GM23338 (cell line): ENCODE data around the gene HSP90AB1. TPM values are rescaled to one million over a fixed set of nuclear protein-coding genes. Genes with fewer than 3 reads are reported as not detected.

Experiments
- ATAC-seq: fragments of 200-7000 bp; cut with Tn5 transposase; 3 replicates; pipeline ENCODE4 v1.9.1; 2020
- DNase-seq: peaks from one replicate; pipeline ENCODE4 v3.0.0-alpha.2; 2015; ENCODE audit warnings: low spot score
- H2AFZ ChIP-seq: fragments of 200-600 bp; sonication (generic); 2 replicates; pipeline ENCODE4 v1.8.0; 2016; ENCODE audit warnings: antibody characterized with exemption, mild to moderate bottlenecking, moderate library complexity
- H3F3A ChIP-seq: fragments of 200-600 bp; sonication (generic); replicated peaks from 2 replicates; pipeline ENCODE4 v1.8.0; 2017; ENCODE audit warnings: antibody characterized with exemption, mixed run types, low read depth
- H3K27ac ChIP-seq: fragments of 200-600 bp; sonication (generic); 2 replicates; pipeline ENCODE4 v1.6.1; 2016; ENCODE audit warnings: low read depth
- H3K27me3 ChIP-seq: fragments of 200-600 bp; sonication (generic); 2 replicates; pipeline ENCODE4 v1.8.0; 2016; ENCODE audit warnings: mild to moderate bottlenecking, mixed run types, moderate library complexity; ENCODE audit not compliant: insufficient read depth
- H3K36me3 ChIP-seq: fragments of 200-600 bp; sonication (generic); 2 replicates; pipeline ENCODE4 v1.8.0; 2016; ENCODE audit warnings: mild to moderate bottlenecking; ENCODE audit not compliant: insufficient read depth
- H3K4me1 ChIP-seq: fragments of 200-600 bp; sonication (generic); 2 replicates; pipeline ENCODE4 v1.8.0; 2016; ENCODE audit warnings: mild to moderate bottlenecking, moderate library complexity; ENCODE audit not compliant: insufficient read depth
- H3K4me2 ChIP-seq: fragments of 200-600 bp; sonication (generic); 2 replicates; pipeline ENCODE4 v1.7.1; 2017; ENCODE audit warnings: mixed run types
- H3K4me3 ChIP-seq: fragments of 200-600 bp; sonication (generic); 2 replicates; pipeline ENCODE4 v1.6.1; 2016; ENCODE audit warnings: mixed run types
- H3K79me2 ChIP-seq: fragments of 200-600 bp; sonication (generic); replicated peaks from 2 replicates; pipeline ENCODE4 v1.8.0; 2017; ENCODE audit warnings: mild to moderate bottlenecking; ENCODE audit not compliant: insufficient read depth
- H3K9me2 ChIP-seq: fragments of 200-600 bp; sonication (generic); 2 replicates; pipeline ENCODE4 v1.8.0; 2017; ENCODE audit not compliant: insufficient read depth
- H4K20me1 ChIP-seq: fragments of 200-600 bp; sonication (generic); replicated peaks from 2 replicates; pipeline ENCODE4 v1.8.0; 2017; ENCODE audit warnings: mild to moderate bottlenecking; ENCODE audit not compliant: insufficient read depth
- H3K27ac Mint-ChIP-seq: 2 replicates; pipeline ENCODE4 v1.8.0; 2020; ENCODE audit warnings: inconsistent platforms, mild to moderate bottlenecking, moderate library complexity, mixed read lengths
- H3K27me3 Mint-ChIP-seq: 3 replicates; pipeline ENCODE4 v1.8.0; 2022; ENCODE audit warnings: low read depth, mild to moderate bottlenecking, moderate library complexity, mixed read lengths, inconsistent platforms; ENCODE audit not compliant: insufficient read depth, poor library complexity
- H3K36me3 Mint-ChIP-seq: 3 replicates; pipeline ENCODE4 v1.8.0; 2021; ENCODE audit warnings: low read depth, mild to moderate bottlenecking, inconsistent platforms, moderate library complexity, mixed read lengths
- H3K4me1 Mint-ChIP-seq: 3 replicates; pipeline ENCODE4 v1.8.0; 2020; ENCODE audit warnings: mild to moderate bottlenecking, inconsistent platforms, mixed read lengths
- H3K4me3 Mint-ChIP-seq: 3 replicates; pipeline ENCODE4 v1.8.0; 2021; ENCODE audit warnings: moderate library complexity, mild to moderate bottlenecking, inconsistent platforms, mixed read lengths
- H3K9me3 Mint-ChIP-seq: 3 replicates; pipeline ENCODE4 v1.8.0; 2020; ENCODE audit warnings: moderate library complexity, mild to moderate bottlenecking, inconsistent platforms, mixed read lengths
- EZH2 ChIP-seq: fragments of 200-600 bp; sonication (generic); IDR thresholded peaks from one replicate; pipeline ENCODE4 v1.8.0; 2017; ENCODE audit warnings: antibody characterized with exemption, mild to moderate bottlenecking, low read depth; ENCODE audit not compliant: unreplicated experiment
- EZH2phosphoT487 ChIP-seq: fragments of 200-600 bp; sonication (generic); IDR thresholded peaks from one replicate; pipeline ENCODE4 v1.8.1; 2018; ENCODE audit warnings: antibody characterized with exemption; ENCODE audit not compliant: unreplicated experiment
- JUNB ChIP-seq: IDR thresholded peaks from one replicate; pipeline ENCODE4 v1.6.1; 2016; ENCODE audit warnings: antibody characterized with exemption; ENCODE audit not compliant: unreplicated experiment
- STAT1 ChIP-seq: IDR thresholded peaks from one replicate; pipeline ENCODE4 v1.6.1; 2016; ENCODE audit warnings: antibody characterized with exemption; ENCODE audit not compliant: unreplicated experiment
- ZNF331 ChIP-seq: fragments of 250-450 bp; sonication (Bioruptor Pico); IDR thresholded peaks from 2 replicates; pipeline ENCODE4 v1.5.0; 2020; ENCODE audit warnings: low read depth, mild to moderate bottlenecking, moderate library complexity
- polyA plus RNA-seq: library from polyadenylated mRNA; unstranded; fragments of >200 nt; fragmentation: Nextera tagmentation; extraction: Ambion mirVana; gene quantifications from 2 replicates; pipeline ENCODE4 v1.2.1, GENCODE V29; 2016
- total RNA-seq: library from RNA; depleted of rRNA; stranded (reverse); fragments of >200 nt; shearing (Covaris generic); gene quantifications from 2 replicates; pipeline ENCODE4 v1.2.3, GENCODE V29; 2014
- TF ChIP-seq, protein P1 (sequence below), 2 experiments: fragments of 200-600 bp in 1 of 2; sonication (generic) in 1 of 2; conservative IDR thresholded peaks; 2 replicates each; pipeline versions ENCODE4 v1.5.1 to v1.6.1; 2016 to 2017; ENCODE audit warnings: antibody characterized with exemption in 2 of 2, low read depth in 2 of 2, mild to moderate bottlenecking in 2 of 2, moderate library complexity in 1 of 2
- TF ChIP-seq, protein P2 (sequence below): IDR thresholded peaks from one replicate; pipeline ENCODE4 v1.6.1; 2018; ENCODE audit warnings: antibody characterized with exemption; ENCODE audit not compliant: unreplicated experiment

HSP90AB1 gene
- total and polyA plus RNA-seq, 2 experiments from 2014 or later: 1,425 to 2,361 TPM

DNA sequence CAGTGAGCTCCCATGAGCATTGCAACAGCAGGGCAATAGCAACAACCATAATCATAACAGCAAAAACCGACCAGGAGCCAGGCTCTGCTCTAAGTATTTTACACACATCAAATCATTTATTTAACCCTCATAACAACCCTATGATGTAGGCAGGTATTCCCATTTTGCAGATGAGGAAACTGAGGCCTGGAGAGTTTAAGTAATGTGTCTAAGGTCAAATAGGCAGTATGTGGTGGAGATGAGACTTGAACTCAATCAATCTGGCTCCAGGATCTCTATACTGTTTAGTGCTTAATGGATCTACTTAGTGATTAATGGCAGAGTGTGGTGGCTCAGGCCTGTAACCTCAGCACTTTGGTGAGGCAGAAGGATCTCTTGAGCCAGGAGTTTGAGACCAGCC is 26.7 kb downstream of the HSP90AB1 start:
- H3K4me3 Mint-ChIP-seq: no peak overlapping the region; the same call in 2 of the 3 replicates
- Histone ChIP-seq H3K4me1 (peaks cover 10% of the 10 kb centered on the region), H3K9me2 (no peaks in the 10 kb centered on the region), H3K4me2 (no peak overlapping the region), H3K27ac (no peak overlapping the region), H4K20me1 (no peaks in the 10 kb centered on the region), H3F3A (0 out of 2 replicates have a peak, but pooled peaks cover 22% of the 10 kb centered on the region), H3K4me3 (no peak overlapping the region), H3K79me2 (no peaks in the 10 kb centered on the region), H3K27me3 (peaks cover 48% of the 10 kb centered on the region), H3K36me3 (no peaks in the 10 kb centered on the region), H2AFZ (no peak overlapping the region)
- H3K9me3 Mint-ChIP-seq: no peaks in the 10 kb centered on the region
- peaks cover 41% of the 10 kb centered on the region for H3K27me3 Mint-ChIP-seq
- H3K36me3 Mint-ChIP-seq: peaks cover 6% of the 10 kb centered on the region; the same call in 2 of the 3 replicates
- DNase-seq (no peak), ATAC-seq (no peak)
- TF ChIP-seq, protein P1, sequence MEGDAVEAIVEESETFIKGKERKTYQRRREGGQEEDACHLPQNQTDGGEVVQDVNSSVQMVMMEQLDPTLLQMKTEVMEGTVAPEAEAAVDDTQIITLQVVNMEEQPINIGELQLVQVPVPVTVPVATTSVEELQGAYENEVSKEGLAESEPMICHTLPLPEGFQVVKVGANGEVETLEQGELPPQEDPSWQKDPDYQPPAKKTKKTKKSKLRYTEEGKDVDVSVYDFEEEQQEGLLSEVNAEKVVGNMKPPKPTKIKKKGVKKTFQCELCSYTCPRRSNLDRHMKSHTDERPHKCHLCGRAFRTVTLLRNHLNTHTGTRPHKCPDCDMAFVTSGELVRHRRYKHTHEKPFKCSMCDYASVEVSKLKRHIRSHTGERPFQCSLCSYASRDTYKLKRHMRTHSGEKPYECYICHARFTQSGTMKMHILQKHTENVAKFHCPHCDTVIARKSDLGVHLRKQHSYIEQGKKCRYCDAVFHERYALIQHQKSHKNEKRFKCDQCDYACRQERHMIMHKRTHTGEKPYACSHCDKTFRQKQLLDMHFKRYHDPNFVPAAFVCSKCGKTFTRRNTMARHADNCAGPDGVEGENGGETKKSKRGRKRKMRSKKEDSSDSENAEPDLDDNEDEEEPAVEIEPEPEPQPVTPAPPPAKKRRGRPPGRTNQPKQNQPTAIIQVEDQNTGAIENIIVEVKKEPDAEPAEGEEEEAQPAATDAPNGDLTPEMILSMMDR (conservative IDR thresholded peaks at IDR 0.05; ENCODE audit: low read depth in 2 of 2): no peak
- TF ChIP-seq EZH2 (no peak), ZNF331 (CRISPR knock-in tag) (no peak), EZH2phosphoT487 (no peak), STAT1 (no peak)
- TF ChIP-seq, protein P2, sequence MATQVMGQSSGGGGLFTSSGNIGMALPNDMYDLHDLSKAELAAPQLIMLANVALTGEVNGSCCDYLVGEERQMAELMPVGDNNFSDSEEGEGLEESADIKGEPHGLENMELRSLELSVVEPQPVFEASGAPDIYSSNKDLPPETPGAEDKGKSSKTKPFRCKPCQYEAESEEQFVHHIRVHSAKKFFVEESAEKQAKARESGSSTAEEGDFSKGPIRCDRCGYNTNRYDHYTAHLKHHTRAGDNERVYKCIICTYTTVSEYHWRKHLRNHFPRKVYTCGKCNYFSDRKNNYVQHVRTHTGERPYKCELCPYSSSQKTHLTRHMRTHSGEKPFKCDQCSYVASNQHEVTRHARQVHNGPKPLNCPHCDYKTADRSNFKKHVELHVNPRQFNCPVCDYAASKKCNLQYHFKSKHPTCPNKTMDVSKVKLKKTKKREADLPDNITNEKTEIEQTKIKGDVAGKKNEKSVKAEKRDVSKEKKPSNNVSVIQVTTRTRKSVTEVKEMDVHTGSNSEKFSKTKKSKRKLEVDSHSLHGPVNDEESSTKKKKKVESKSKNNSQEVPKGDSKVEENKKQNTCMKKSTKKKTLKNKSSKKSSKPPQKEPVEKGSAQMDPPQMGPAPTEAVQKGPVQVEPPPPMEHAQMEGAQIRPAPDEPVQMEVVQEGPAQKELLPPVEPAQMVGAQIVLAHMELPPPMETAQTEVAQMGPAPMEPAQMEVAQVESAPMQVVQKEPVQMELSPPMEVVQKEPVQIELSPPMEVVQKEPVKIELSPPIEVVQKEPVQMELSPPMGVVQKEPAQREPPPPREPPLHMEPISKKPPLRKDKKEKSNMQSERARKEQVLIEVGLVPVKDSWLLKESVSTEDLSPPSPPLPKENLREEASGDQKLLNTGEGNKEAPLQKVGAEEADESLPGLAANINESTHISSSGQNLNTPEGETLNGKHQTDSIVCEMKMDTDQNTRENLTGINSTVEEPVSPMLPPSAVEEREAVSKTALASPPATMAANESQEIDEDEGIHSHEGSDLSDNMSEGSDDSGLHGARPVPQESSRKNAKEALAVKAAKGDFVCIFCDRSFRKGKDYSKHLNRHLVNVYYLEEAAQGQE: no peak
- peaks cover 32% of the 10 kb centered on the region for H3K4me1 Mint-ChIP-seq
- H3K27ac Mint-ChIP-seq: no peak overlapping the region

DNA sequence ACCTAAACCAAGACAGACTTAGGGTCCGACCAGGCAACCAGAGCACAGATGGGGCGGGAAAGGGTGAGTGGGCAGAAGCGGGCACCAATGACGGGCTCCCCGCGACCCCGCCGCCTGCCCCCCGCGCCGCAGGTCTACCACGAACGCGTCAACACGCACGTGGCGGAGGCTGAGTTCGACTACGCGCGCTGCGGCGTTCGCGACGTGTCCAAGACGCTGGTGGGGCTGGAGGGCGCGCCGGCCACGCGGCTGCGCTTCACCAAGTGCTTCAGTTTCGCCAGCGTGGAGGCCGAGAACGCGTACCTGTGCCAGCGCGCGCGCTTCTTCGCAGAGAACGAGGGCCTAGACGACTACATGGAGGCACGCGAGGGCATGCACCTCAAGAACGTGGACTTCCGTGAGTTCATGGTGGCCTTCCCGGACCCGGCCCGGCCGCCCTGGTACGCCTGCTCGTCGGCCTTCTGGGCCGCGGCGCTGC is 28.4 kb downstream of the HSP90AB1 start:
- ATAC-seq (no peak), DNase-seq (no peak)
- Mint-ChIP-seq H3K9me3 (no peaks in the 10 kb centered on the region), H3K36me3 (peaks cover 6% of the 10 kb centered on the region; the same call in 2 of the 3 replicates), H3K4me3 (no peak overlapping the region), H3K4me1 (peaks cover 18% of the 10 kb centered on the region), H3K27me3 (peaks cover 31% of the 10 kb centered on the region), H3K27ac (no peak overlapping the region)
- peak overlapping the region; percentile 56; the same call in 1 of the 2 replicates for H2AFZ ChIP-seq
- H3K79me2 ChIP-seq: no peaks in the 10 kb centered on the region
- 0 out of 2 replicates have a peak, but pooled peaks cover 13% of the 10 kb centered on the region for H3F3A ChIP-seq
- H3K4me2 ChIP-seq: peak overlapping the region; percentile 71
- no peaks in the 10 kb centered on the region for H4K20me1 ChIP-seq
- H3K36me3 ChIP-seq: no peaks in the 10 kb centered on the region
- no peak overlapping the region for H3K27ac ChIP-seq
- H3K27me3 ChIP-seq: peaks cover 35% of the 10 kb centered on the region
- H3K4me1 ChIP-seq: no peaks in the 10 kb centered on the region; the same call in 1 of the 2 replicates
- H3K4me3 ChIP-seq: peak overlapping the region; percentile 42; the same call in 1 of the 2 replicates
- no peaks in the 10 kb centered on the region for H3K9me2 ChIP-seq
- TF ChIP-seq JUNB: no peak
